Neuronal stem cell (in vitro differentiated cells): ENCODE results near the gene NPTXR.

ENCODE experiments used
- DNase-seq: peaks from one replicate; pipeline ENCODE4 v3.0.0-alpha.2; 2013; ENCODE audit warnings: low spot score
- H2AFZ ChIP-seq: one replicate; pipeline ENCODE4 v1.6.1; 2013; ENCODE audit warnings: mild to moderate bottlenecking, low read length, inconsistent platforms
- H2AK5ac ChIP-seq: 2 replicates; pipeline ENCODE4 v1.6.1; 2013; ENCODE audit warnings: low read depth, mild to moderate bottlenecking, inconsistent platforms, low read length, moderate library complexity, mixed read lengths
- H2BK120ac ChIP-seq: 2 replicates; pipeline ENCODE4 v1.6.1; 2013; ENCODE audit warnings: low read depth, mild to moderate bottlenecking, inconsistent platforms, low read length, moderate library complexity, mixed read lengths
- H2BK12ac ChIP-seq: one replicate; pipeline ENCODE4 v1.6.1; 2013; ENCODE audit warnings: low read length, inconsistent platforms
- H2BK15ac ChIP-seq: 2 replicates; pipeline ENCODE4 v1.6.1; 2013; ENCODE audit warnings: mild to moderate bottlenecking, low read length, inconsistent platforms, mixed read lengths
- H2BK5ac ChIP-seq: one replicate; pipeline ENCODE4 v1.6.1; 2013; ENCODE audit warnings: inconsistent platforms, mild to moderate bottlenecking, low read length, moderate library complexity
- H3K14ac ChIP-seq: one replicate; pipeline ENCODE4 v1.6.1; 2013; ENCODE audit warnings: low read length, inconsistent platforms
- H3K18ac ChIP-seq: 2 replicates; pipeline ENCODE4 v1.6.1; 2013; ENCODE audit warnings: low read length, inconsistent platforms
- H3K23ac ChIP-seq: 2 replicates; pipeline ENCODE4 v1.6.1; 2013; ENCODE audit warnings: low read depth, mild to moderate bottlenecking, mixed read lengths, low read length, inconsistent platforms; ENCODE audit not compliant: poor library complexity
- H3K27ac ChIP-seq: replicated peaks from 3 replicates; pipeline ENCODE4 v1.5.1; 2013; ENCODE audit warnings: low read length, inconsistent platforms
- H3K27me3 ChIP-seq, 3 experiments: 2 replicates each; pipeline ENCODE4 v1.6.1; 2013; ENCODE audit warnings: low read length in 3 of 3, mild to moderate bottlenecking in 2 of 3, inconsistent platforms in 1 of 3, low read depth in 1 of 3, mixed read lengths in 1 of 3, moderate library complexity in 1 of 3; ENCODE audit not compliant: control insufficient read depth in 3 of 3, insufficient read depth in 3 of 3
- H3K36me3 ChIP-seq, 2 donors: replicated peaks in 1 of 2; 2 replicates each; pipeline ENCODE4 v1.6.1; 2013; ENCODE audit warnings: low read length in 2 of 2; ENCODE audit not compliant: control insufficient read depth in 2 of 2, insufficient read depth in 2 of 2
- H3K4ac ChIP-seq: 2 replicates; pipeline ENCODE4 v1.6.1; 2013; ENCODE audit warnings: inconsistent platforms, mild to moderate bottlenecking, low read length, moderate library complexity
- H3K4me1 ChIP-seq, 2 donors: 1 replicate in 1 of 2; 2 replicates in 1 of 2; pipeline ENCODE4 v1.6.1; 2013; ENCODE audit warnings: low read length in 2 of 2, low read depth in 1 of 2; ENCODE audit not compliant: control insufficient read depth in 2 of 2, insufficient read depth in 1 of 2
- H3K4me2 ChIP-seq: one replicate; pipeline ENCODE4 v1.6.1; 2013; ENCODE audit warnings: mild to moderate bottlenecking, low read length, inconsistent platforms; ENCODE audit not compliant: insufficient read depth, poor library complexity, severe bottlenecking
- H3K4me3 ChIP-seq, 2 donors: 2 replicates each; pipeline ENCODE4 v1.5.1; 2013; ENCODE audit warnings: low read length in 2 of 2, mild to moderate bottlenecking in 2 of 2, inconsistent platforms in 1 of 2, moderate library complexity in 1 of 2
- H3K79me1 ChIP-seq: one replicate; pipeline ENCODE4 v1.6.1; 2013; ENCODE audit warnings: low read depth, mild to moderate bottlenecking, inconsistent platforms, low read length, moderate library complexity
- H3K9ac ChIP-seq: one replicate; pipeline ENCODE4 v1.6.1; 2013; ENCODE audit warnings: mild to moderate bottlenecking, low read depth, low read length, inconsistent platforms; ENCODE audit not compliant: poor library complexity
- H3K9me3 ChIP-seq, 2 donors: replicated peaks in 1 of 2; 2 replicates each; pipeline versions ENCODE3 to v1.6.1; 2013; ENCODE audit warnings: low read length in 2 of 2, mild to moderate bottlenecking in 2 of 2, inconsistent platforms in 1 of 2, low read depth in 1 of 2, mixed read lengths in 1 of 2, moderate library complexity in 1 of 2; ENCODE audit not compliant: control insufficient read depth in 2 of 2, insufficient read depth in 1 of 2
- H4K8ac ChIP-seq: one replicate; pipeline ENCODE4 v1.6.1; 2013; ENCODE audit warnings: low read depth, mild to moderate bottlenecking, inconsistent platforms, low read length, moderate library complexity
- H4K91ac ChIP-seq: one replicate; pipeline ENCODE4 v1.6.1; 2013; ENCODE audit warnings: low read length, low read depth, mild to moderate bottlenecking, inconsistent platforms; ENCODE audit not compliant: poor library complexity
- WGBS, 2 donors: extraction: QIAGEN DNeasy Blood & Tissue Kit; methylation state at CpG; one replicate each; pipeline ENCODE4 v1.1.7; 2013; ENCODE audit warnings: missing lambda C conversion rate in 2 of 2, mixed read lengths in 1 of 2; ENCODE audit not compliant: insufficient read length in 2 of 2, insufficient replicate concordance in 1 of 2; ENCODE audit errors: extremely low coverage in 2 of 2; 5-methylcytosine and 5-hydroxymethylcytosine counted together

NPTXR gene

GRCh38 chr22:38849811-38850210 lies 6.0 kb upstream of the NPTXR start:
- H4K91ac ChIP-seq: no peak overlapping the region
- peaks cover 4 to 10% of the 10 kb centered on the region in 2 donors for H3K4me1 ChIP-seq
- H3K27me3 ChIP-seq: peaks cover 0 to 80% (median 9%) of the 10 kb centered on the region in 3 experiments
- H2AFZ ChIP-seq: no peak overlapping the region
- DNase-seq: no peak
- no peak overlapping the region for H3K9ac ChIP-seq
- H2BK120ac ChIP-seq: no peak overlapping the region
- no peak overlapping the region for H4K8ac ChIP-seq
- no peak overlapping the region for H2BK12ac ChIP-seq
- no peak overlapping the region for H3K23ac ChIP-seq
- H3K4ac ChIP-seq: no peak overlapping the region
- no peak overlapping the region for H2AK5ac ChIP-seq
- no peaks in the 10 kb centered on the region for H3K79me1 ChIP-seq
- no peaks in the 10 kb centered on the region for H3K9me3 ChIP-seq
- peak overlapping the region; percentile 27 for H3K18ac ChIP-seq
- no peak overlapping the region for H3K4me3 ChIP-seq
- no CpG with 5 or more reads among the region's 6 CpGs for WGBS, 2 donors
- no peak overlapping the region for H3K14ac ChIP-seq
- H3K36me3 ChIP-seq: no peaks in the 10 kb centered on the region
- no peak overlapping the region for H3K4me2 ChIP-seq
- H2BK15ac ChIP-seq: peak overlapping the region; percentile 12
- no peak overlapping the region for H2BK5ac ChIP-seq
- no peak overlapping the region for H3K27ac ChIP-seq

GRCh38 chr22:38846412-38846811 lies 2.6 kb upstream of the NPTXR start:
- Histone ChIP-seq H3K4me3 (no peak overlapping the region), H2AFZ (no peak overlapping the region), H2AK5ac (no peak overlapping the region), H4K8ac (no peak overlapping the region), H3K27me3 (peaks cover 3 to 89% (median 31%) of the 10 kb centered on the region in 3 experiments), H3K4me2 (no peak overlapping the region), H3K9ac (no peak overlapping the region), H4K91ac (no peak overlapping the region), H3K9me3 (no peaks in the 10 kb centered on the region), H2BK120ac (no peak overlapping the region), H2BK5ac (no peak overlapping the region), H3K4ac (no peak overlapping the region), H3K14ac (no peak overlapping the region), H3K4me1 (peaks cover 0 to 2% of the 10 kb centered on the region in 2 donors), H2BK12ac (no peak overlapping the region), H3K18ac (no peak overlapping the region), H3K36me3 (no peaks in the 10 kb centered on the region), H3K23ac (no peak overlapping the region), H3K79me1 (peaks cover 2% of the 10 kb centered on the region), H2BK15ac (no peak overlapping the region), H3K27ac (no peak overlapping the region)
- no peak for DNase-seq
- no CpG with 5 or more reads among the region's 1 CpG for WGBS, 2 donors

- no peak overlapping the region for H3K4me2 ChIP-seq
- peaks cover 3 to 89% (median 36%) of the 10 kb centered on the region in 3 experiments for H3K27me3 ChIP-seq
- no peak overlapping the region for H3K18ac ChIP-seq
- no peak for DNase-seq
- no peak overlapping the region for H3K4me3 ChIP-seq
- H3K4ac ChIP-seq: no peak overlapping the region
- no peaks in the 10 kb centered on the region for H3K4me1 ChIP-seq
- no peak overlapping the region for H3K14ac ChIP-seq
- H3K36me3 ChIP-seq: no peaks in the 10 kb centered on the region
- H2BK5ac ChIP-seq: no peak overlapping the region
- WGBS, 2 donors: no CpG with 5 or more reads among the region's 17 CpGs
- no peak overlapping the region for H4K8ac ChIP-seq
- H4K91ac ChIP-seq: no peak overlapping the region
- no peaks in the 10 kb centered on the region for H3K9me3 ChIP-seq
- peaks cover 4% of the 10 kb centered on the region for H3K79me1 ChIP-seq
- no peak overlapping the region for H2BK12ac ChIP-seq
- no peak overlapping the region for H3K23ac ChIP-seq
- H2AFZ ChIP-seq: no peak overlapping the region
- H3K9ac ChIP-seq: no peak overlapping the region
- peak overlapping the region; percentile 12 for H2AK5ac ChIP-seq
- H2BK120ac ChIP-seq: no peak overlapping the region
- H3K27ac ChIP-seq: no peak overlapping the region
- H2BK15ac ChIP-seq: no peak overlapping the region
Observed at GRCh38 chr22:38845004-38845740, 1.3 kb upstream of the NPTXR start.

GRCh38 chr22:38844315-38845003 lies 631 bp upstream of the NPTXR start:
- peak overlapping the region in 1 of 2 donors; percentile 63 for H3K4me3 ChIP-seq
- H3K27ac ChIP-seq: no peak overlapping the region
- no peak overlapping the region for H4K8ac ChIP-seq
- H3K4ac ChIP-seq: no peak overlapping the region
- peak overlapping the region; percentile 90 for H3K4me2 ChIP-seq
- peak overlapping the region; percentile 61 for H2AFZ ChIP-seq
- H3K14ac ChIP-seq: no peak overlapping the region
- H3K18ac ChIP-seq: peak overlapping the region; percentile 94
- WGBS, 2 donors: no CpG with 5 or more reads among the region's 22 CpGs
- peaks cover 3 to 89% (median 36%) of the 10 kb centered on the region in 3 experiments for H3K27me3 ChIP-seq
- peak overlapping the region; percentile 46 for H2BK15ac ChIP-seq
- peak overlapping the region; percentile 90 for H2AK5ac ChIP-seq
- H4K91ac ChIP-seq: no peak overlapping the region
- DNase-seq: no peak
- peaks cover 4% of the 10 kb centered on the region for H3K79me1 ChIP-seq
- H3K36me3 ChIP-seq: no peaks in the 10 kb centered on the region
- no peaks in the 10 kb centered on the region for H3K9me3 ChIP-seq
- H2BK5ac ChIP-seq: no peak overlapping the region
- peak overlapping the region; percentile 73 for H3K9ac ChIP-seq
- no peak overlapping the region for H2BK12ac ChIP-seq
- no peak overlapping the region for H2BK120ac ChIP-seq
- no peak overlapping the region for H3K23ac ChIP-seq
- H3K4me1 ChIP-seq: no peaks in the 10 kb centered on the region
